BJ (cell line): Measurements from ENCODE around the gene KLHL13. TPM values are rescaled to one million over a fixed set of nuclear protein-coding genes. Genes with fewer than 3 reads are reported as not detected.

ENCODE experiments used
- CTCF ChIA-PET: fragments of 350-600 bp; formaldehyde crosslinking; extraction: SDS; loops from one replicate; lab custom pipeline; 2021; ENCODE audit warnings: antibody characterized with exemption, inconsistent platforms; lab: Yijun Ruan, JAX
- POLR2A ChIA-PET: fragments of 300-600 bp; sonication (Branson Sonifier 250); formaldehyde crosslinking; extraction: SDS; loops from one replicate; lab custom pipeline; 2021; ENCODE audit warnings: antibody characterized with exemption; lab: Charles Lee
- DNase-seq: peaks from one replicate; pipeline ENCODE4 v3.0.0-alpha.2; 2011; ENCODE audit warnings: low read depth
- H3K27me3 ChIP-seq: 2 replicates; pipeline ENCODE4 v1.6.0; 2011; ENCODE audit warnings: low read length; ENCODE audit not compliant: control insufficient read depth, insufficient read depth
- H3K36me3 ChIP-seq: 2 replicates; pipeline ENCODE4 v1.5.1; 2011; ENCODE audit warnings: low read length; ENCODE audit not compliant: control insufficient read depth, insufficient read depth
- H3K4me3 ChIP-seq: 2 replicates; pipeline ENCODE4 v1.5.1; 2011; ENCODE audit warnings: low read depth, mild to moderate bottlenecking, control low read depth, low read length
- CTCF ChIP-seq: IDR thresholded peaks from 2 replicates; pipeline ENCODE4 v1.5.1; 2011; ENCODE audit warnings: low read depth, mild to moderate bottlenecking, control low read depth, inconsistent platforms, low read length, moderate library complexity; ENCODE audit not compliant: insufficient read depth
- polyA plus RNA-seq: library from polyadenylated mRNA; depleted of rRNA; stranded (reverse); fragments of >200 nt; gene quantifications from 2 replicates; pipeline ENCODE4 v1.2.3, GENCODE V29; 2011

The KLHL13 gene
- polyA plus RNA-seq, 1 experiment = 1.0 TPM

- TF ChIP-seq CTCF = no peak
- no peak for DNase-seq
Observed at GRCh38 chrX:118038614-118039365, 77.8 kb downstream of the KLHL13 start.

DNA sequence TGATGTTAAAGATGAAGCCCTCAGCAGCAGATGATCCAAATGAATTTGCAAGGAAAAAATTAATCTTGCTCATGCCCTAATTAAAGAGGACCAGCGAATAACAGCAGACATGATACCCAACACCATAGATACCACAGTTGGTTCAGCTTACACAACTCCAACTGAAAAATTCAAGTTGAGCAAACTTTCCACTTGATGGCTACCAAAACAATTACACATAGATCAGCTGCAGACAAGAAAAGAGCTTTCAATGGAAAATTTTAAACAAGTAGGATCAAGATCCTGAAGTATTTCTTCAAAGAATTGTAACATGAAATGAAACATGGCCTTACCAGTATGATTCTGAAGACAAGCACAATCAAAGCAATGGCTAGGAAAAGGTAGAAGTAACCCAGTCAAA, 90.0 kb downstream of the KLHL13 start:
- TF ChIP-seq CTCF = no peak
- ChIA-PET CTCF (no interaction called here), POLR2A (no interaction called here)
- Histone ChIP-seq H3K36me3 (no peaks in the 10 kb centered on the region), H3K27me3 (no peaks in the 10 kb centered on the region), H3K4me3 (no peak overlapping the region)
- no peak for DNase-seq

More at GRCh38 chrX:118038614-118039365, 77.8 kb downstream of the KLHL13 start:
- H3K27me3 ChIP-seq = no peaks in the 10 kb centered on the region
- CTCF ChIA-PET = no interaction called here
- H3K4me3 ChIP-seq = no peak overlapping the region
- POLR2A ChIA-PET = no interaction called here
- no peaks in the 10 kb centered on the region for H3K36me3 ChIP-seq

GRCh38 chrX:118025226-118025625, 91.4 kb downstream of the KLHL13 start:
- TF ChIP-seq CTCF = no peak
- no peak for DNase-seq
- ChIA-PET POLR2A (no interaction called here), CTCF (no interaction called here)
- no peak overlapping the region for H3K4me3 ChIP-seq
- no peaks in the 10 kb centered on the region for H3K27me3 ChIP-seq
- no peaks in the 10 kb centered on the region for H3K36me3 ChIP-seq

- Histone ChIP-seq H3K36me3 (no peaks in the 10 kb centered on the region), H3K27me3 (no peaks in the 10 kb centered on the region), H3K4me3 (no peak overlapping the region)
- CTCF ChIA-PET = no interaction called here
- no peak for TF ChIP-seq CTCF
- no peak for DNase-seq
- POLR2A ChIA-PET = no interaction called here
Observed at GRCh38 chrX:118024482-118024881, 92.1 kb downstream of the KLHL13 start.

DNA sequence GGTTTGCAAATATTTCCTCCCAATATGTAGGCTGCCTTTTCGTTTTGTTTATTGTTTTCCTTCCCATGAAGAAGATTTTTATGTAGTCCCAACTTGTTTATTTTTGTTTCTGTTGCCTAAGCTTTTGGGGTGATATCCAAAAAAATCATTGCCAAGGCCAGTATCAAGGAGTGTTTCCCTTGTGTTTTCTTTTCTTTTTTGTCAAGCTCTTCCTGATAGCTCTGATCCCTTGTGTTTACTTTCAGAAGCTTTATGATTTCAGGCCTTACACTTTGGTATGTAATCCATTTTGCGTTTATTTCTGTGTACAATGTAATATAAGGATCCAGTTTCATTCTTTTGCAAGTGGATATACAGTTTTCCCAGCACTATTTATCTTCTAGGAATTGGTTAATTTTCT, 93.9 kb downstream of the KLHL13 start:
- DNase-seq = no peak
- CTCF ChIA-PET = no interaction called here
- no peaks in the 10 kb centered on the region for H3K27me3 ChIP-seq
- POLR2A ChIA-PET = no interaction called here
- H3K36me3 ChIP-seq = no peaks in the 10 kb centered on the region
- H3K4me3 ChIP-seq = no peak overlapping the region
- no peak for TF ChIP-seq CTCF
